Brain microvascular endothelial cell (primary cell): ENCODE measurements around the gene SLITRK6.
"Not testable (repeated sequence)": the region's sequence is repeated elsewhere in the genome, so short reads cannot be mapped to it uniquely, and the experiment has no call there.

Experiments
- DNase-seq: peaks from one replicate; pipeline ENCODE4 v3.0.0-alpha.2; 2020
- H3K27ac ChIP-seq: fragments of 250-450 bp; sonication (Bioruptor Pico); 2 replicates; pipeline ENCODE4 v1.5.1; 2020; ENCODE audit warnings: mild to moderate bottlenecking, moderate library complexity
- H3K27me3 ChIP-seq: fragments of 250-450 bp; sonication (Bioruptor Pico); replicated peaks from 2 replicates; pipeline ENCODE4 v1.5.1; 2020; ENCODE audit warnings: mild to moderate bottlenecking
- H3K36me3 ChIP-seq: fragments of 250-450 bp; sonication (Bioruptor Pico); replicated peaks from 2 replicates; pipeline ENCODE4 v1.5.1; 2020; ENCODE audit warnings: mild to moderate bottlenecking
- H3K4me3 ChIP-seq: 2 replicates; pipeline ENCODE4 v1.5.1; 2011; ENCODE audit warnings: low read depth, mild to moderate bottlenecking, control low read depth, low read length, moderate library complexity
- CTCF ChIP-seq: IDR thresholded peaks from 2 replicates; pipeline ENCODE4 v1.5.1; 2011; ENCODE audit warnings: low read depth, mild to moderate bottlenecking, moderate library complexity, low read length, control low read depth, inconsistent platforms; ENCODE audit errors: missing control alignments
- in situ Hi-C: cut with HindIII; loops from 2 replicates; pipeline ENCODE4 v1.10.0; 2017; ENCODE audit warnings: low sequenced_read_pairs, low pct_ligation_motif_present

The SLITRK6 gene

GRCh38 chr13:85768946-85769345 lies 30.3 kb downstream of the SLITRK6 start:
- DNase-seq = no peak
- H3K27me3 ChIP-seq = no peaks in the 10 kb centered on the region

GRCh38 chr13:85755123-85755522 lies 44.1 kb downstream of the SLITRK6 start:
- Histone ChIP-seq H3K4me3 (no peak overlapping the region), H3K27ac (no peak overlapping the region), H3K36me3 (no peaks in the 10 kb centered on the region), H3K27me3 (no peaks in the 10 kb centered on the region)
- in situ Hi-C loops = no loop called here
- TF ChIP-seq CTCF = no peak
- DNase-seq = peak; percentile 1

More at GRCh38 chr13:85768946-85769345, 30.3 kb downstream of the SLITRK6 start:
- Histone ChIP-seq H3K4me3 (no peak overlapping the region), H3K27ac (no peak overlapping the region), H3K36me3 (no peaks in the 10 kb centered on the region)
- in situ Hi-C loops = no loop called here
- no peak for TF ChIP-seq CTCF

GRCh38 chr13:85743201-85743770 lies 55.9 kb downstream of the SLITRK6 start:
- in situ Hi-C loops, H3K27ac ChIP-seq, DNase-seq, H3K4me3 ChIP-seq, H3K36me3 ChIP-seq, H3K27me3 ChIP-seq: not testable (repeated sequence)
